Upper lobe of left lung (tissue), 4 donors: ENCODE measurements around the gene P2RX1.

Experiments used
- EP300 ChIP-seq, 4 donors: sonication (generic); formaldehyde crosslinking; IDR thresholded peaks; one replicate each; pipeline ENCODE4 v1.5.1; 2017; ENCODE audit warnings: antibody characterized with exemption in 4 of 4, control low read depth in 2 of 4
- TF ChIP-seq, protein P1 (sequence below), 6 experiments: fragments of 450-650 bp in 4 of 6; fragments of 200-600 bp in 2 of 6; sonication (generic) in 2 of 6; IDR thresholded peaks; one replicate each; pipeline ENCODE4 v1.5.1; 2016 to 2019; ENCODE audit warnings: antibody characterized with exemption in 6 of 6

DNA sequence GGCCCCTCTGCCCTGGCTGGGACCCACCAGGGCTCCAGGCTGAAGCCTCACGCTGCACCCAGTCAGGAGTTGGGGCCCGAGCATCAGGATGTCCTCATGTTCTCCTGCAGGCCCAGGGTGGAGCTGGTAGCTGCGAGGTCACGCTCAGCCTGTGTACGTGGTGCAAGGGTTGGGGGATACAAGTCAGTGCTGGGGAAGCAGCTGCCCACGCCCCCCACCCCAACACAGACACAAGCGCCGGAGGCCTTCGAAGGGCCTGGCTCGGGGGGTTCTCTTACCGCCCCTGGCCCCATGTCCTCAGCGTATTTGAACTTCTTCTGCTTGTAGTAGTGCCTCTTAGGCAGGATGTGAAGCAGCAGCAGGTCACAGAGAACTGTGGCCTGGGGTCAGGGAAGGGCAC, 18.5 kb downstream of the P2RX1 start:
- TF ChIP-seq, protein P1, sequence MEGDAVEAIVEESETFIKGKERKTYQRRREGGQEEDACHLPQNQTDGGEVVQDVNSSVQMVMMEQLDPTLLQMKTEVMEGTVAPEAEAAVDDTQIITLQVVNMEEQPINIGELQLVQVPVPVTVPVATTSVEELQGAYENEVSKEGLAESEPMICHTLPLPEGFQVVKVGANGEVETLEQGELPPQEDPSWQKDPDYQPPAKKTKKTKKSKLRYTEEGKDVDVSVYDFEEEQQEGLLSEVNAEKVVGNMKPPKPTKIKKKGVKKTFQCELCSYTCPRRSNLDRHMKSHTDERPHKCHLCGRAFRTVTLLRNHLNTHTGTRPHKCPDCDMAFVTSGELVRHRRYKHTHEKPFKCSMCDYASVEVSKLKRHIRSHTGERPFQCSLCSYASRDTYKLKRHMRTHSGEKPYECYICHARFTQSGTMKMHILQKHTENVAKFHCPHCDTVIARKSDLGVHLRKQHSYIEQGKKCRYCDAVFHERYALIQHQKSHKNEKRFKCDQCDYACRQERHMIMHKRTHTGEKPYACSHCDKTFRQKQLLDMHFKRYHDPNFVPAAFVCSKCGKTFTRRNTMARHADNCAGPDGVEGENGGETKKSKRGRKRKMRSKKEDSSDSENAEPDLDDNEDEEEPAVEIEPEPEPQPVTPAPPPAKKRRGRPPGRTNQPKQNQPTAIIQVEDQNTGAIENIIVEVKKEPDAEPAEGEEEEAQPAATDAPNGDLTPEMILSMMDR (IDR thresholded peaks at IDR 0.05): no peak
- no peak for TF ChIP-seq EP300 (IDR thresholded peaks at IDR 0.05)
